GM10847 (cell line): ENCODE measurements around the gene KRT5.

Experiments
- POLR2A ChIP-seq: IDR thresholded peaks from 2 replicates; pipeline ENCODE4 v1.6.1; 2011; ENCODE audit not compliant: insufficient read length; ENCODE audit errors: extremely low read depth

KRT5 gene

DNA sequence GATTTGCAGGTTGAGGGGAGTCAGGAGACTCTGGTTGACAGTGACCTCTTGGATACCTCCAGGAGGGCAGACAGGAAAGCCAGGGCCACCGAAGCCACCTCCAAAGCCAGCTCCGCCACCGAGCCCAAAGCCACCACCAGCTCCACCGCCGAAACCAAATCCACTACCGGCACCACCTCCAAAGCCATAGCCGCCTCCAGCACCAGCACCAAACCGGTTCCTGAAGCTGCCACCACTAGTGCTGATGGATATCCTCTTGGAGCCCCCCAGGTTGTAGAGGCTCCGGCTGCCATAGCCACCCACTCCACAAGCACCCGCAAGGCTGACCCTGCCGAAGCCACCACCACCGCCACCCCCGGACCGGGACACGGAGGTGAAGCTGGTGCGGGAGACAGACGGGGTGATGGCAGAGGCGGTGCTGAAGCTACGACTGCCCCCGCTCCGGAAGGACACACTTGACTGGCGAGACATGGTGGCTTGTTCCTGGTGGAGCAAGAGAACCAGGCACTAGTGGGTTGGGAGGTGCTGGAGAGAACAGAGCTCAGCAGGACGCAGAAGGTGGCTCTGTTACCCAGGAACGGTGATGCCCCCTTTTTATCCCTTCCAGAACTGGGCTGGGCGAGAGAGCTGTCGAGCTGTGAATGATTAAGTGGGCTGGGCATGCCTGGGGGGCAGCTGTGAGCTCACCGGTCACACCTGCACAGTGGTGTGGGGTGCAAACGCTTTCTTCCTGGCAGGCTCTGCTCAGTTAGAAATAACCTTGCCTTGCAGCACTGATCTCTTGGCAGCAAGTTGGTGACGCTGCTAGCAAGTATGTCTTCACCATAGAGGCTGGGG lies at the start of gene KRT5:
Gene KRT5 (minus strand): TSS at position 569 of the 837 bp plus-strand sequence. CDS start 98 bp downstream, at position 471.
- TF ChIP-seq POLR2A: no peak

- no peak for TF ChIP-seq POLR2A
These were observed 47.9 kb upstream of the KRT5 start for GRCh38 chr12:52568111-52568510.

- no peak for TF ChIP-seq POLR2A
These were observed 46.7 kb upstream of the KRT5 start for GRCh38 chr12:52566847-52567291.

GRCh38 chr12:52564582-52564981 lies 44.4 kb upstream of the KRT5 start:
- TF ChIP-seq POLR2A: no peak

DNA sequence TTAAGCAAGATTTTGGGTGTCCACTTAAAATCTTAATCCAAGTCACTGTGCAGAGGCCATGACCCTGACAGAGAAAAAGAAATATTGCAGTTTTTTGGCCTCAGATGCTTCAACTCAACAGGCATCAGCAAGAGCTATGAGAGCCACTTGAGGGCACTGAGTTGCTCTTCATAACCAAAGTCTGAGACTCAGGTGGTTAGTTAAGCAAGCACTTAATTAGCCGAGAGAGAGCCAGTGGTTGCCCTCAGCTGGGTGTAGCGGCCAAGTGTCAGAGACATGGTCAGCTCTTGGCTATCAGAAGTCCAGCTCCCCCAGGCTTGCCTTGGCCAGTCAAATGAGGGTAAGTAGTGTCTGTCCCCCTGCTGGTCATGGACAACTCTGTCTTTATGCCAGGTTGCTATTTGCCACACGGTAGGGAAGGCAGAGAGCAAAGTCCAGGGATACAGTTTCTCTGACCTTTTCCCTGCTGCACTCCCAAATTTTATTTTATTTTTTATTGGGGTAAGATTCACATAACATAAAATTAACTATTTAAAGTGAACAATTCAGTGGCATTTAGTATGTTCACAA lies 41.8 kb upstream of the KRT5 start:
- no peak for TF ChIP-seq POLR2A

GRCh38 chr12:52559979-52560378 lies 39.8 kb upstream of the KRT5 start:
- no peak for TF ChIP-seq POLR2A

GRCh38 chr12:52558781-52559445 lies 38.7 kb upstream of the KRT5 start:
- TF ChIP-seq POLR2A: no peak

DNA sequence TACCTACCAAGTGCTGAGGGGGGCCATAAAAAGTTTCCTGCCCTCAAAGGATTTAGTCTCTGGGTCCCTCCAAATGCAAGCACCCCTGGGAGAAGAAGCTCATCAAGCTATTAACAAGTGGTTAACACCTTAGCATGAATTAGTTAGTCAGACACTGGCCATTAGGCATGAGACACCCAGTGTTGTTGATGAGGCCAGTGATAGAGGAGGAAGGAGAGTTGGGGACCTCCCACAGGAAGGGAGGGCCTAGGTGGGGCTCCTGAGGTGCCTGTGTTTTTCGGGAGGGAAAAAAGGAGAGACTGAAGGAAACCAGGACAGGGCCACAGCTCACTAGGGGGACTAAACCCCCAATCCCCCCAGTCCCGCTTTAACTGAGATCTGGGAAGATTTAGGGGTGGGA lies 37.3 kb upstream of the KRT5 start:
- no peak for TF ChIP-seq POLR2A

- no peak for TF ChIP-seq POLR2A
These were observed 35.4 kb upstream of the KRT5 start for GRCh38 chr12:52555577-52555976.

DNA sequence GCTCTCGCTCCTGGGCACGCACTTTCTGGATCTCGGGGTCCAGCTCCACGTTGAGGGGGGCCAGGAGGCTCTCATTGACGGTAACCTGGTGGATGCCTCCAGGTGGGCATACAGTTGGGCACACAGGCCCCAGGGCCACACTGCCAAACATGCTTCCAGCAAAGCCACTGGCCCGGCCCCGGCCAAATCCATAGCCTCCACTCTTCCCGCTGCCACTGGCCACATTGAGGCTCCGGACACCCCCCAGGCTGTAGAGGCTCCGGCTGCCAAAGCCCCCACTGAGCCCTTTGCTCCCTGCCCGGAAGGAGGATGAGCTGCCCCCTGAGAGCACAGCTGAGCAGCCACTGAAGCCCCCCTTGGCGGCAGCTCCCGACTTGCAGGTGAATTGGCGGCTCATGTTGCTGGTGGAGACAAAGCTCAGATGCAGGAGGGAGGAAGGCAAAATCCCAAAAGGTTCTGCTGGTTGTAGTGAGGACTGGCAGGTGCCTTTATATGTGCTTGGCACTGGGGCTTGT lies 32.5 kb upstream of the KRT5 start, which contains the start of gene KRT71:
Gene KRT71 (minus strand): TSS at position 465 of the 515 bp plus-strand sequence. CDS start 68 bp downstream, at position 397.
- no peak for TF ChIP-seq POLR2A

DNA sequence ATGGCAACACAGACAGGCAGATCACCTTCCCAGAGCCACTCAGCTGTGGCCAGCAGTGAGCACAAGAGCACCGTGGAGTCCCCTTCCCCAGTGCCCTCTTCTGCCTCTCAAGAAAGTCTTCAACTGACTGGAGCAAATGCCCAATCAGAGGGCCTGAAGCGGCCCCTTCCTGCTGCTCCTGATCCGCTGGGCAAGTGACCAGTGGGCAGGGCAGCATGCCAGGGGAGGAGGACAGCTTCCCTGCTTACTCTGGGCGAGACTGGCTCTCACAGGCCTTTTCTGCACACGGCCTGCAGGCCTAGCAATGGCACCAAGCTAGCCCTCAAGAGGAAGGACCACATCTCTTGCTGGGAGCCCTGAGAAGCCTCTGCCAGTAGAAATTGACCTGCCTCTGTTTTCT lies 31.9 kb upstream of the KRT5 start:
- TF ChIP-seq POLR2A: no peak

GRCh38 chr12:52551216-52551865 lies 31.1 kb upstream of the KRT5 start:
- no peak for TF ChIP-seq POLR2A

- TF ChIP-seq POLR2A: no peak
These were observed 25.9 kb upstream of the KRT5 start for GRCh38 chr12:52546126-52546525.

GRCh38 chr12:52543985-52544883 lies 24.0 kb upstream of the KRT5 start:
- no peak for TF ChIP-seq POLR2A
